RWPE1 (cell line): ENCODE results near the gene COX7B.
"Not testable (repeated sequence)": the region's sequence is repeated elsewhere in the genome, so short reads cannot be mapped to it uniquely, and the experiment has no call there.

Experiments used
- CTCF ChIA-PET: fragments of 350-600 bp; sonication (Branson Sonifier 250); formaldehyde crosslinking; extraction: SDS; loops from one replicate; lab custom pipeline; 2021; lab: Yijun Ruan, JAX
- POLR2A ChIA-PET: fragments of 400-600 bp; formaldehyde crosslinking; extraction: SDS; loops from one replicate; lab custom pipeline; 2020; ENCODE audit warnings: antibody characterized with exemption; ENCODE audit not compliant: low non-redundant PET; lab: Yijun Ruan, JAX
- DNase-seq: peaks from one replicate; pipeline ENCODE4 v3.0.0; 2012; ENCODE audit warnings: low spot score
- H3K27ac ChIP-seq: fragments of 450-650 bp; 2 replicates; pipeline ENCODE4 v1.5.1; 2017
- TF ChIP-seq, protein P1 (sequence below): fragments of 450-650 bp; conservative IDR thresholded peaks from 2 replicates; pipeline ENCODE4 v1.5.1; 2017; ENCODE audit warnings: low read depth, mild to moderate bottlenecking

Gene COX7B

DNA sequence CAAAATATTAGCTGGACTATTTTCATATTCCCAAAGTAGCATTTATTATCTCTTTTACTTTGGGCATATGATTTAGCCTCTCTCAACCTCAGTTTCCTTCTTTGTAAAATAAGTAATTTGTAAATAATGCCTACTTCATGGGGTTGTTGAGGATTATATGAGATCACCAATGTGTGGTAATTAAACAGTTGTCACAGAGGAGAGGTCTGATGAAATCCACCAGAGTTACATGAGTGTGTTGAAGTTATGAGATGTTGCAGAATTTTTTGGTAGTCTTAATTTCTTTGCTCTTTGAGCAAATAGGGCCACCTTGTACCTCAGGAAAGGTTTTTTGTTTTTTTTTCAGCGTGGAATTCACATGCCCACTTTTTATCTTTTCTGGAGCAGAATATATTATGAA, 1.4 kb downstream of the COX7B start:
- no peak overlapping the region for H3K27ac ChIP-seq
- no peak for DNase-seq
- TF ChIP-seq, protein P1, sequence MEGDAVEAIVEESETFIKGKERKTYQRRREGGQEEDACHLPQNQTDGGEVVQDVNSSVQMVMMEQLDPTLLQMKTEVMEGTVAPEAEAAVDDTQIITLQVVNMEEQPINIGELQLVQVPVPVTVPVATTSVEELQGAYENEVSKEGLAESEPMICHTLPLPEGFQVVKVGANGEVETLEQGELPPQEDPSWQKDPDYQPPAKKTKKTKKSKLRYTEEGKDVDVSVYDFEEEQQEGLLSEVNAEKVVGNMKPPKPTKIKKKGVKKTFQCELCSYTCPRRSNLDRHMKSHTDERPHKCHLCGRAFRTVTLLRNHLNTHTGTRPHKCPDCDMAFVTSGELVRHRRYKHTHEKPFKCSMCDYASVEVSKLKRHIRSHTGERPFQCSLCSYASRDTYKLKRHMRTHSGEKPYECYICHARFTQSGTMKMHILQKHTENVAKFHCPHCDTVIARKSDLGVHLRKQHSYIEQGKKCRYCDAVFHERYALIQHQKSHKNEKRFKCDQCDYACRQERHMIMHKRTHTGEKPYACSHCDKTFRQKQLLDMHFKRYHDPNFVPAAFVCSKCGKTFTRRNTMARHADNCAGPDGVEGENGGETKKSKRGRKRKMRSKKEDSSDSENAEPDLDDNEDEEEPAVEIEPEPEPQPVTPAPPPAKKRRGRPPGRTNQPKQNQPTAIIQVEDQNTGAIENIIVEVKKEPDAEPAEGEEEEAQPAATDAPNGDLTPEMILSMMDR, result no peak
- ChIA-PET CTCF (interaction anchor here (0.6 to 1.3 kb wide), 2 partner anchors 10 to 423 kb away, joined by 4 read pairs; partner anchors contain the start of gene ATP7A), POLR2A (no interaction called here)

DNA sequence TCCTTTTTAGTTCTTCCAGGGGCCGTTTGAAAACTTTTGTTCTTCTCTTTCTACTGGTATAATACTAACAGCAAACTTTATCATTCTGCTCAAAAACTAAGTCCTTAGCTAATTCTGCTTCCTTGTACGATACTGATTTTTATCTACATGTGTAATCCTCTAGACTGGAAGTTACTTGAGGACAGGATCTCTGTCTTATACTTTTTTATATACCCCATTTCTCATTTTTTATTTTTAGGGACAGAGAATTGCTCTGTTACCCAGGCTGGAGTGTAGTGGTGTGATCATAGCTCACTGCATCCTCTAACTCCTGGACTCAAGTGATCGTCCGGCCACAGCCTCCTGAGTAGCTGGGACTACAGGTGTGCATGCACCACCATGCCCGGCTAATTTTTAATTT, 2.2 kb downstream of the COX7B start:
- CTCF ChIA-PET, result interaction anchor here (1.3 kb wide), 1 partner anchor 9 kb away, joined by 4 read pairs; the partner anchor contains the start of gene ATP7A
- no peak for DNase-seq
- H3K27ac ChIP-seq, result no peak overlapping the region
- POLR2A ChIA-PET, result no interaction called here
- TF ChIP-seq, protein P1, result no peak

DNA sequence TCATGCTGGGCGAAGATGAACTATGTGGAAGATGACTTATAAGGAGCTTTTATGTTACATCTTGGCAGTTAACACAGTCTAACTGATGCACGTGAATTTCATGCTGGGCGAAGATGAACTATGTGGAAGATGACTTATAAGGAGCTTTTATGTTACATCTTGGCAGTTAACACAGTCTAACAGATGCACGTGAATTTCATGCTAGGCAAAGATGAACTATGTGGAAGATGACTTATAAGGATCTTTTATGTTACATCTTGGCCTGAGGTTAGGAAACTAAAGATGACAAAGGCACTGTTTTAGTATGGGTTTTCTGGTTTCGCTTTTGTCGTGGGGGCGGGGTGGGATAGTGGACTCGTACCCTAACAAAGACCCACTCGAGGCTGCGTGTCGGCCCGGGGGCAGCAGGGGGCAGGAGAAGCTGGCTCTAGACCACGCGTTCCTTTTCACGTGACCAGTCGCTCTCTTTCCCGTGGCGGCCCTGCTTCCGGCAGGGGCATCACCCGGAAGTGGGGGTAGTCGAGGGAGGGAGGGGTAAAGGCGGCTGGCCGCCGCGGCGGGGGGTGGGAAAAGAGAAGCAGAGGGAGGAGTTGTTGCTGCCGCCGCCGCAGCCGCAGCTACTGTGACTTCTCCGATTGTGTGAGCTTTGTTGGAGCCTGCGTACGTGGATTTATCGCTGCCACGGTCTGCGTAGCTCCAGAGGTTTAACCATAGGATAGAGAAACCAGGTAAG, 11.0 kb downstream of the COX7B start, which contains the start of gene ATP7A:
Gene ATP7A (plus strand): TSS at position 586 of the 733 bp plus-strand sequence. CDS start 60,949 bp downstream, outside the sequence.
- TF ChIP-seq, protein P1, result peak; percentile 33
- ChIA-PET CTCF (interaction anchor here (0.7 to 1.2 kb wide), 4 partner anchors 9 to 1455 kb away, joined by 3 to 4 read pairs (median 3); no protein-coding TSS in a partner anchor), POLR2A (no interaction called here)

DNA sequence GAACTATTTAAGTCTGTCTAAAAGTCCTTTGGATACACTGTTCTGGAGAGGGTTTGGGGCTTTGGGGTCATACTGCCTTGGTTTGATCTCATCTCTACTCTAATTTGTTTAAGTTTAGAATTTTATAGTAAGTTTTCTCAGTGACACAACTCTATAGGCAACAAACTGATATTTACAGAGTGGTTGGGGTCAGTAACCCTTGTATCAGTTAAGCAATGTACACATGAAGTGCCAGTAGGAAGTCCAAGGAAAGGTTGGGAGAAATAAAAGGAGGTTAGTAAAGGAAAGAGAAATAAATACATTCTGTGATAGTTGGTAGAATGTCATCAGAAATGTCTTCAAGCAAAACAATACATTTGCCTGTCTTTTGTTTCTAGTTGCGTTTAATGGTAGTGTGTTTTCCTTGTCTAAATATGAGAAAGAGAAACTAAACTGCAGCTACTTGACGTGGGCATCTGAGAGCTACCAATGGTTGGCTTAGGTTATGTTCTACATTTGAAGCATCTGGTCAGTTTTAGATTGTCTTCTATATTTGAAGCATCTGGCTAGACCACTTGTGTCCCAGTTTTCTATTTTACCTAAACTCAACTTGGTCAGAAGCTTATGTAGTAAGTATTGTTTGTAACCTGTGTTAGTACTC, 18.1 kb downstream of the COX7B start:
- no peak overlapping the region for H3K27ac ChIP-seq
- DNase-seq, result no peak
- ChIA-PET POLR2A (no interaction called here), CTCF (interaction anchor here (1.2 kb wide), 1 partner anchor 112 kb away, joined by 3 read pairs; no protein-coding TSS in a partner anchor)
- TF ChIP-seq, protein P1, result no peak

More for the DNA sequence above, 11.0 kb downstream of the COX7B start, which contains the start of gene ATP7A:
- DNase-seq, result peak; percentile 85
- peak within 1 kb of the TSS; percentile 74 for H3K27ac ChIP-seq

DNA sequence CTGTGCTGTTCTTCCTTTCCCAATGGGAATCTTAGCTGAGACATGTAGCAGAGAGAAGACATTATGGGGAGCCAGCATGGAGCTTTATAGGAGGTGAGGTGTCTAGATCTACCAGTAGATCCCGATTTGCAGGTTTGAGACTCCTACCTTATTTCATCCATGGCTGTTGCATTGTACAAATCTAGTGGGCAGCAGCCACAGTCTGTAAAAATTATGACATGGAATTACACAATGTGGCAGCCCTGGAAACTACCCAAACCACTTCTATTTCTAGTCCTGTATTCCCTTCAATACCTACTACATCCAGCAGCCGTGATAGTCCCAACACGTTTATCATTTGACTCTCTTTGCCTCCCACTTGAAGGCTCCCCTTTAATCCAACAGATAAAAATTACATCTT, 19.3 kb downstream of the COX7B start:
- no peak for DNase-seq
- no peak overlapping the region for H3K27ac ChIP-seq
- POLR2A ChIA-PET, result no interaction called here
- CTCF ChIA-PET, result interaction anchor here (1.2 kb wide), 1 partner anchor 111 kb away, joined by 3 read pairs; no protein-coding TSS in a partner anchor
- TF ChIP-seq, protein P1, result no peak

DNA sequence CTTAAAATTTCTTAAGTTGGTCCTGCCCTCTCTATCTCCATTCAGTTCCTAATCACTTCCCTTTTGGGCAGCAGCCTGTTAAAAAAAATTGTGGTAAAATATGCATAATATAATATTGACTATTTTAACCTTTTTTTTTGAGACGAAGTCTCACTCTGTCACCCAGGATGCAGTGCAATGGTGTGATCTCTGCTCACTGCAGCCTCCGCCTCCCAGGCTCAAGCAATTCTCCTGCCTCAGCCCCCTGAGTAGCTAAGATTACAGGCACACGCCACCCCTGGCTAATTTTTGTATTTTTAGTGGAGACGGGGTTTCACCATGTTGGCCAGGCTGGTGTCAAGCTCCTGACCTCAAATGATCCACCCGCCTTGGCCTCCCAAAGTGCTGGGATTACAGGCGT, 20.1 kb downstream of the COX7B start:
- DNase-seq, POLR2A ChIA-PET, H3K27ac ChIP-seq, CTCF ChIA-PET: not testable (repeated sequence)
